A673 (cell line): ENCODE measurements around the gene TCEA3. TPM values are rescaled to one million over a fixed set of nuclear protein-coding genes. Genes with fewer than 3 reads are reported as not detected.

ENCODE experiments used
- BruUV-seq: library from RNA; stranded (reverse); fragments of 400-500 nt; replicated peaks from 2 replicates; lab custom pipeline; 2021; lab: Mats Ljungman, UMichigan
- CTCF ChIA-PET: fragments of 300-600 bp; sonication (Branson Sonifier 250); formaldehyde crosslinking; loops from one replicate; lab custom pipeline; 2022; ENCODE audit warnings: antibody characterized with exemption; lab: Charles Lee
- POLR2A ChIA-PET: fragments of 300-600 bp; sonication (Branson Sonifier 250); formaldehyde crosslinking; loops from one replicate; lab custom pipeline; 2022; ENCODE audit warnings: antibody characterized with exemption; ENCODE audit not compliant: low non-redundant PET; lab: Charles Lee
- DNase-seq: peaks from one replicate; pipeline ENCODE4 v3.0.0-alpha.2; 2015; ENCODE audit warnings: low spot score
- H3K27ac ChIP-seq: fragments of 200-600 bp; sonication (generic); 2 replicates; pipeline ENCODE4 v1.5.1; 2016; ENCODE audit warnings: mixed run types, low read depth, mild to moderate bottlenecking, mixed read lengths, antibody characterized with exemption, low read length; ENCODE audit not compliant: poor library complexity, severe bottlenecking
- H3K27me3 ChIP-seq: fragments of 200-600 bp; sonication (generic); replicated peaks from 2 replicates; pipeline ENCODE4 v1.6.1; 2017; ENCODE audit warnings: mixed run types, low read depth, mild to moderate bottlenecking, mixed read lengths, antibody characterized with exemption, low read length; ENCODE audit not compliant: insufficient read depth, poor library complexity
- H3K36me3 ChIP-seq: fragments of 200-600 bp; sonication (generic); 2 replicates; pipeline ENCODE4 v1.6.1; 2016; ENCODE audit warnings: mixed run types, mild to moderate bottlenecking, mixed read lengths, antibody characterized with exemption, low read length; ENCODE audit not compliant: insufficient read depth, poor library complexity, severe bottlenecking
- H3K4me1 ChIP-seq: fragments of 200-600 bp; sonication (generic); 2 replicates; pipeline ENCODE4 v1.6.1; 2017; ENCODE audit warnings: mixed run types, mild to moderate bottlenecking, mixed read lengths, antibody characterized with exemption, low read length; ENCODE audit not compliant: insufficient read depth, poor library complexity, severe bottlenecking
- H3K4me3 ChIP-seq: fragments of 200-600 bp; sonication (generic); 2 replicates; pipeline ENCODE4 v1.5.1; 2016; ENCODE audit warnings: low read depth, mixed run types, mild to moderate bottlenecking, mixed read lengths, low read length; ENCODE audit not compliant: poor library complexity, severe bottlenecking
- H3K9me3 ChIP-seq: fragments of 200-600 bp; sonication (generic); 2 replicates; pipeline ENCODE4 v1.6.1; 2016; ENCODE audit warnings: mixed run types, low read depth, mild to moderate bottlenecking, mixed read lengths, antibody characterized with exemption, low read length; ENCODE audit not compliant: poor library complexity, severe bottlenecking
- EZH2 ChIP-seq: fragments of 200-600 bp; sonication (generic); IDR thresholded peaks from 2 replicates; pipeline ENCODE4 v1.6.1; 2017; ENCODE audit warnings: borderline replicate concordance, low read depth, mild to moderate bottlenecking, mixed read lengths, antibody characterized with exemption, low read length; ENCODE audit not compliant: poor library complexity, severe bottlenecking
- intact Hi-C: fragments of 100-400 bp; cut with micrococcal nuclease; formaldehyde crosslinking; loops from one replicate; pipeline ENCODE4 v1.10.0; 2022; ENCODE audit not compliant: unreplicated experiment
- total RNA-seq: library from RNA; stranded (reverse); gene quantifications from 2 replicates; pipeline ENCODE4 v1.2.3, GENCODE V29; 2021
- TF ChIP-seq, protein P1 (sequence below): fragments of 300-800, 200-600 bp; sonication (generic); conservative IDR thresholded peaks from 2 replicates; pipeline ENCODE4 v1.5.1; 2017; ENCODE audit warnings: low read depth, mild to moderate bottlenecking, antibody characterized with exemption, low read length, moderate library complexity, mixed read lengths

The TCEA3 gene
- total RNA-seq, 1 experiment from 2014 or later = 0.99 TPM

DNA sequence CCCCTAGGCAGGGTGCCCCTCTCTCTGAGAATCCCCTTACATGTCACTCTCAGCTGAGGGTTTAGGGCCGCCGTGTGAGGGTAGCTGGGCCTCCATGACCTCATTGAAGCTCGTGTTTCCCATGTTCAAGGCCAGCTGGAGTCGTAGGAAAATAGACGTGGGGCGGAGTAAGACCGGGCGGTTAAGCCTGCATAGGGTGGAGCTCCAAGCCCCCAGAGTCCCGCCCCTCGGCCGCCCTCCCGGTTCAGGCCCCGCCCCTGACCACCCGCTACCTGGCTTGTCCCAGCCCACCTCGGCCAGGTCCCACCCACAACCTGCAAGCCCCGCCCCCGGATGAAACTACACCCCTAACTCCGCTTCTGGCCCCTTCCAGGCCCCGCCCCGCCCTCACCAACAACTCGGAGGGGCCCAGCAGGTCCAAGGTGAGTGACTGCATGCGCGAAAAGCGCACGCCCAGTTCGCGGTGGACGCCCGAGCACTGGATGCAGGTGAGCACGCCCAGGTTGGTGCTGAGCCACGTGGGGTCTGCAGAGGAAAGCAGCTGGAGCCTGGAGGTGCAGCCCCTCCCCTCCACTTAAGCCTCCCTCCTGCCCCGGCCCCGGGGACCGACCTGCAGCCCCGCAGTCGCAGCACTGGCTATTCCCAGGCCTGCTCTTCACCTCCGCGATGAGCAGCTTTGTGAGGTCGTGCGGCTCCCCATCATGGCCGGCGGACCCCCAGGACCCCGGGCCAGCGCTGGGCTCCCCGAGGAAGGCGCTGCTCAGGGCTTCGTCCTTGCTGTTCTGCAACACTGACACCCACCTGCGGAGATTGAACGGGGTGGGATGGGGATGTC, 12.2 kb upstream of the TCEA3 start:
- Histone ChIP-seq H3K27ac (no peak overlapping the region), H3K4me1 (no peaks in the 10 kb centered on the region), H3K27me3 (no peaks in the 10 kb centered on the region), H3K9me3 (no peaks in the 10 kb centered on the region), H3K4me3 (no peak overlapping the region), H3K36me3 (no peaks in the 10 kb centered on the region)
- DNase-seq = no peak
- intact Hi-C loops = no loop called here
- no peak for TF ChIP-seq EZH2
- TF ChIP-seq, protein P1, sequence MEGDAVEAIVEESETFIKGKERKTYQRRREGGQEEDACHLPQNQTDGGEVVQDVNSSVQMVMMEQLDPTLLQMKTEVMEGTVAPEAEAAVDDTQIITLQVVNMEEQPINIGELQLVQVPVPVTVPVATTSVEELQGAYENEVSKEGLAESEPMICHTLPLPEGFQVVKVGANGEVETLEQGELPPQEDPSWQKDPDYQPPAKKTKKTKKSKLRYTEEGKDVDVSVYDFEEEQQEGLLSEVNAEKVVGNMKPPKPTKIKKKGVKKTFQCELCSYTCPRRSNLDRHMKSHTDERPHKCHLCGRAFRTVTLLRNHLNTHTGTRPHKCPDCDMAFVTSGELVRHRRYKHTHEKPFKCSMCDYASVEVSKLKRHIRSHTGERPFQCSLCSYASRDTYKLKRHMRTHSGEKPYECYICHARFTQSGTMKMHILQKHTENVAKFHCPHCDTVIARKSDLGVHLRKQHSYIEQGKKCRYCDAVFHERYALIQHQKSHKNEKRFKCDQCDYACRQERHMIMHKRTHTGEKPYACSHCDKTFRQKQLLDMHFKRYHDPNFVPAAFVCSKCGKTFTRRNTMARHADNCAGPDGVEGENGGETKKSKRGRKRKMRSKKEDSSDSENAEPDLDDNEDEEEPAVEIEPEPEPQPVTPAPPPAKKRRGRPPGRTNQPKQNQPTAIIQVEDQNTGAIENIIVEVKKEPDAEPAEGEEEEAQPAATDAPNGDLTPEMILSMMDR = no peak
- CTCF ChIA-PET = interaction anchor here (0.5 kb wide), 1 partner anchor 459 kb away, joined by 3 read pairs; no protein-coding TSS in a partner anchor
- POLR2A ChIA-PET = no interaction called here
- BruUV-seq = no TSS peak

DNA sequence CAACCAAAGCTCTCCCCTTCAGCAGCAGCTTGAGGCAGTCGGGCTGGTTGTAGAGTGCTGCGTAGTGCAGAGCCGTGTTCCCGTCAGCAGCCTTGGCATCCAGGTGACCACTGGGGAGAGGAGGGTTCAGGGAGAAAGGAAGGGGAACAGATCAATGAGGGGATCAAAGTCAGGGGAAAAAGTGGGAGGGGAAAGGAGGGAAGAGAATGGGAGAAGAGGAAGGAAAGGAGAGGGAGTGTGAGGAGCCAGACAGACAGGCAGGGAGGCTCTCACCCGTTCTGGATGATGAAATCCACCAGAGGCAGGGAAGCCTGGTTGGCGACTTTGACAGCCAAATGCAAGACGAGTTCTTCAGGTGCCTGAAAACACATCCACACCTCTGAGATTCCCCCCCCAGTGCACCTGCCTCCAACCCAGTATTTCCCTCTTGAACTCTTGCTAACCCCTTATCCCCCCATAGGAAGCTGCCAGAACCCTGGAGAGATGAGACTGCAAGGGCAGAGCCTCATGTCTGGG, 9.8 kb upstream of the TCEA3 start:
- H3K27me3 ChIP-seq = no peaks in the 10 kb centered on the region
- DNase-seq = no peak
- H3K4me3 ChIP-seq = no peak overlapping the region
- H3K36me3 ChIP-seq = no peaks in the 10 kb centered on the region
- no peaks in the 10 kb centered on the region for H3K9me3 ChIP-seq
- no peaks in the 10 kb centered on the region for H3K4me1 ChIP-seq
- no peak overlapping the region for H3K27ac ChIP-seq
- intact Hi-C loops = no loop called here
- POLR2A ChIA-PET = no interaction called here
- CTCF ChIA-PET = no interaction called here
- TF ChIP-seq, protein P1 = no peak
- TF ChIP-seq EZH2 = no peak
- no TSS peak for BruUV-seq

DNA sequence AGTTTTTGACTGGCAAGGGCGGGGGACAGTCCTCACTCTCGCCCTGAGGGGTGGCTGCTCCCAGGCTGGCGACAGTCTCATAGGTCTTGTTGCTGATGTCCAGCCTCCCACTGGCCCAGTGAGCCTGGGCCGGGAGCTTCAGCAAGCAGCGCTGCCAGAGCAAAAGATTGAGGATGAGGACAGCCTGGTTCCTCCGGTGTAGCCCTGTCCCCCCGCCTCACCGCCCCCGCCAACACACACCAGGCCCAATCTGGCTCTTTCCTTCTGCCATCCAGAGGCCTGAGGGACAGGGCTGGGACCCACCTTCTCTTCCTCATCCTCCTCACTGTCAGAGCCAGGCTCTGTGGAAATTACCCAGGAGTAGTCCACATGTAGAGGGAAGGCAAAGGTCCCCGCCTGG, 8.6 kb upstream of the TCEA3 start:
- no peak for DNase-seq
- TF ChIP-seq, protein P1 = no peak
- no peak for TF ChIP-seq EZH2
- Histone ChIP-seq H3K4me1 (no peaks in the 10 kb centered on the region), H3K36me3 (no peaks in the 10 kb centered on the region), H3K4me3 (no peak overlapping the region), H3K9me3 (no peaks in the 10 kb centered on the region), H3K27ac (no peak overlapping the region), H3K27me3 (no peaks in the 10 kb centered on the region)
- no TSS peak for BruUV-seq
- intact Hi-C loops = no loop called here
- POLR2A ChIA-PET = no interaction called here
- CTCF ChIA-PET = no interaction called here
